LNCAP (cell line): ENCODE results near the gene SYT12.
A peak's percentile ranks its signal among the peaks of the same experiment; 100 is the strongest.

ENCODE experiments used
- CTCF ChIP-seq: fragments of 450-650 bp; IDR thresholded peaks from 2 replicates; pipeline ENCODE4 v1.5.1; 2017; ENCODE audit warnings: mild to moderate bottlenecking

Gene SYT12

GRCh38 chr11:67051180-67051893 lies 28.4 kb downstream of the SYT12 start:
- TF ChIP-seq CTCF: no peak

- TF ChIP-seq CTCF: no peak
These were observed 29.1 kb downstream of the SYT12 start for GRCh38 chr11:67051945-67052488.

GRCh38 chr11:67052891-67053290 lies 30.0 kb downstream of the SYT12 start:
- no peak for TF ChIP-seq CTCF

- peak; percentile 90 for TF ChIP-seq CTCF
These were observed 31.0 kb downstream of the SYT12 start for GRCh38 chr11:67053896-67054329.

GRCh38 chr11:67054346-67054835 lies 31.5 kb downstream of the SYT12 start:
- no peak for TF ChIP-seq CTCF

- no peak for TF ChIP-seq CTCF
These were observed 32.0 kb downstream of the SYT12 start for GRCh38 chr11:67054836-67055523.

GRCh38 chr11:67055812-67056211 lies 32.9 kb downstream of the SYT12 start:
- no peak for TF ChIP-seq CTCF
